H1 (cell line): Measurements from ENCODE around the gene PLXDC2. TPM values are rescaled to one million over a fixed set of nuclear protein-coding genes. Genes with fewer than 3 reads are reported as not detected.

Experiments used
- CTCF ChIA-PET: fragments of 300-600 bp; sonication (Branson Sonifier 250); formaldehyde crosslinking; loops from one replicate; lab custom pipeline; 2021; ENCODE audit not compliant: partially characterized antibody; lab: Charles Lee
- POLR2A ChIA-PET: fragments of 300-600 bp; sonication (Branson Sonifier 250); formaldehyde crosslinking; loops from one replicate; lab custom pipeline; 2021; ENCODE audit warnings: inconsistent platforms; ENCODE audit not compliant: partially characterized antibody; lab: Charles Lee
- DNase-seq, 2 experiments: peaks; one replicate each; pipeline versions ENCODE4 v3.0.0 to v3.0.0-alpha.2; 2010 to 2022; ENCODE audit warnings: low spot score in 2 of 2, low read depth in 1 of 2, mixed read lengths in 1 of 2
- FAIRE-seq: peaks from 2 replicates; lab custom pipeline; 2011; peaks lifted over from hg19 to GRCh38; lab: Jason Lieb, UNC
- H2AFZ ChIP-seq: 2 replicates; pipeline ENCODE4 v1.8.1; 2012; ENCODE audit warnings: low read length, inconsistent platforms
- H2AK5ac ChIP-seq: 2 replicates; pipeline ENCODE4 v1.6.1; 2013; ENCODE audit warnings: low read depth, low read length
- H2BK120ac ChIP-seq: replicated peaks from 2 replicates; pipeline ENCODE3; 2013; ENCODE audit warnings: low read depth, low read length, inconsistent platforms
- H2BK12ac ChIP-seq: 2 replicates; pipeline ENCODE4 v1.6.1; 2013; ENCODE audit warnings: low read depth, low read length
- H2BK15ac ChIP-seq: 2 replicates; pipeline ENCODE4 v1.6.1; 2013; ENCODE audit warnings: low read length
- H2BK20ac ChIP-seq: 2 replicates; pipeline ENCODE4 v1.6.1; 2013; ENCODE audit warnings: low read length
- H2BK5ac ChIP-seq: 2 replicates; pipeline ENCODE4 v1.6.1; 2013; ENCODE audit warnings: low read depth, low read length
- H3K14ac ChIP-seq: 2 replicates; pipeline ENCODE4 v1.6.1; 2013; ENCODE audit warnings: inconsistent platforms; ENCODE audit not compliant: insufficient read length
- H3K18ac ChIP-seq: 2 replicates; pipeline ENCODE4 v1.6.1; 2013; ENCODE audit warnings: low read length; ENCODE audit errors: extremely low read depth
- H3K23ac ChIP-seq: 2 replicates; pipeline ENCODE4 v1.6.1; 2013; ENCODE audit warnings: inconsistent platforms; ENCODE audit not compliant: insufficient read length
- H3K23me2 ChIP-seq: 2 replicates; pipeline ENCODE4 v1.6.1; 2013; ENCODE audit warnings: low read depth, low read length
- H3K27ac ChIP-seq: 2 replicates; pipeline ENCODE4 v1.6.1; 2011; ENCODE audit warnings: low read depth, low read length, inconsistent platforms
- H3K27me3 ChIP-seq, 4 experiments: replicated peaks in 1 of 4; 1 replicate in 1 of 4; 2 replicates in 3 of 4; pipeline versions ENCODE4 v1.6.1 to v1.8.1; 2011 to 2013; ENCODE audit warnings: low read length in 3 of 4, mild to moderate bottlenecking in 3 of 4, inconsistent platforms in 2 of 4, mixed read lengths in 2 of 4, moderate library complexity in 1 of 4; ENCODE audit not compliant: control insufficient read depth in 3 of 4, insufficient read depth in 3 of 4; ENCODE audit errors: extremely low read depth in 1 of 4
- H3K36me3 ChIP-seq, 4 experiments: 2 replicates each; pipeline versions ENCODE4 v1.6.1 to v1.8.1; 2011 to 2013; ENCODE audit warnings: mild to moderate bottlenecking in 4 of 4, low read length in 3 of 4, moderate library complexity in 2 of 4, control low read depth in 1 of 4, inconsistent platforms in 1 of 4; ENCODE audit not compliant: insufficient read depth in 4 of 4, control insufficient read depth in 2 of 4
- H3K4ac ChIP-seq: replicated peaks from 2 replicates; pipeline ENCODE3; 2013; ENCODE audit warnings: low read length, low read depth, mixed read lengths, inconsistent platforms; ENCODE audit not compliant: insufficient read length
- H3K4me1 ChIP-seq, 4 experiments: replicated peaks in 1 of 4; 1 replicate in 1 of 4; 2 replicates in 3 of 4; pipeline versions ENCODE4 v1.6.1 to v1.8.1; 2011 to 2013; ENCODE audit warnings: low read length in 3 of 4, inconsistent platforms in 2 of 4, mixed read lengths in 1 of 4; ENCODE audit not compliant: insufficient read depth in 4 of 4, control insufficient read depth in 3 of 4
- H3K4me2 ChIP-seq, 2 experiments: 2 replicates each; pipeline versions ENCODE4 v1.6.1 to v1.8.1; 2011 to 2013; ENCODE audit warnings: low read depth in 2 of 2, low read length in 2 of 2, control low read depth in 1 of 2, inconsistent platforms in 1 of 2, mild to moderate bottlenecking in 1 of 2; ENCODE audit not compliant: insufficient read depth in 1 of 2
- H3K4me3 ChIP-seq, 4 experiments: fragments of 200-600, 300-600 bp in 1 of 4; sonication (generic), shearing (Covaris generic), sonication (Bioruptor Twin) in 1 of 4; 2 replicates each; pipeline versions ENCODE4 v1.5.1 to v1.8.1; 2011 to 2016; ENCODE audit warnings: low read length in 4 of 4, low read depth in 3 of 4, control low read depth in 2 of 4, inconsistent platforms in 2 of 4, mild to moderate bottlenecking in 2 of 4, mixed read lengths in 1 of 4, moderate library complexity in 1 of 4; ENCODE audit not compliant: insufficient read depth in 2 of 4; ENCODE audit errors: extremely low read depth in 1 of 4
- H3K56ac ChIP-seq: replicated peaks from 2 replicates; pipeline ENCODE3; 2013; ENCODE audit warnings: low read depth, mild to moderate bottlenecking, mixed read lengths, low read length, inconsistent platforms; ENCODE audit not compliant: insufficient read length
- H3K79me1 ChIP-seq: 2 replicates; pipeline ENCODE4 v1.6.1; 2013; ENCODE audit warnings: low read depth, low read length, control low read depth
- H3K79me2 ChIP-seq, 2 experiments: 2 replicates each; pipeline versions ENCODE4 v1.6.1 to v1.8.1; 2012 to 2013; ENCODE audit warnings: low read length in 2 of 2, mild to moderate bottlenecking in 2 of 2, inconsistent platforms in 1 of 2; ENCODE audit not compliant: insufficient read depth in 2 of 2, control insufficient read depth in 1 of 2
- H3K9ac ChIP-seq, 4 experiments: replicated peaks in 1 of 4; 1 replicate in 1 of 4; 2 replicates in 3 of 4; pipeline versions ENCODE4 v1.6.1 to v1.8.1; 2011 to 2013; ENCODE audit warnings: low read depth in 3 of 4, low read length in 3 of 4, control low read depth in 2 of 4, mild to moderate bottlenecking in 2 of 4, moderate library complexity in 2 of 4, inconsistent platforms in 1 of 4; ENCODE audit errors: extremely low read depth in 1 of 4
- H3K9me3 ChIP-seq, 2 experiments: 2 replicates each; pipeline versions ENCODE4 v1.6.1 to v1.8.1; 2012 to 2013; ENCODE audit warnings: mild to moderate bottlenecking in 2 of 2, moderate library complexity in 2 of 2, control low read depth in 1 of 2, inconsistent platforms in 1 of 2, low read depth in 1 of 2, low read length in 1 of 2, mixed read lengths in 1 of 2; ENCODE audit not compliant: insufficient read depth in 2 of 2
- H4K20me1 ChIP-seq, 2 experiments: replicated peaks in 1 of 2; 2 replicates each; pipeline versions ENCODE3 to v1.8.1; 2011 to 2013; ENCODE audit warnings: inconsistent platforms in 2 of 2, low read length in 2 of 2, mild to moderate bottlenecking in 1 of 2; ENCODE audit not compliant: insufficient read depth in 2 of 2, control insufficient read depth in 1 of 2
- H4K5ac ChIP-seq: 2 replicates; pipeline ENCODE4 v1.6.1; 2013; ENCODE audit warnings: low read length, low read depth, mixed read lengths, inconsistent platforms; ENCODE audit not compliant: insufficient read length
- H4K8ac ChIP-seq: 2 replicates; pipeline ENCODE4 v1.8.0; 2013; ENCODE audit warnings: mild to moderate bottlenecking, moderate library complexity, low read length, inconsistent platforms; ENCODE audit not compliant: insufficient read depth; ENCODE audit errors: extremely low read depth
- H4K91ac ChIP-seq: replicated peaks from 2 replicates; pipeline ENCODE3; 2013; ENCODE audit warnings: low read length, mixed read lengths, inconsistent platforms; ENCODE audit not compliant: insufficient read length
- CBX8 ChIP-seq: fragments of 300-800, 300-1000 bp; sonication (generic); IDR thresholded peaks from 2 replicates; pipeline ENCODE4 v1.7.1; 2016; ENCODE audit warnings: low read depth, low read length, borderline replicate concordance
- POLR2A ChIP-seq, 2 experiments: IDR thresholded peaks; 1 replicate in 1 of 2; 2 replicates in 1 of 2; pipeline ENCODE4 v1.6.1; 2011; ENCODE audit warnings: low read depth in 2 of 2, low read length in 2 of 2, mild to moderate bottlenecking in 2 of 2; ENCODE audit errors: control extremely low read depth in 1 of 2
- ZNF274 ChIP-seq: IDR thresholded peaks from 2 replicates; pipeline ENCODE4 v1.7.0; 2012; ENCODE audit warnings: low read length, borderline replicate concordance; ENCODE audit errors: extremely low read depth
- WGBS, 2 experiments: shearing (Covaris generic) in 1 of 2; methylation state at CpG; one replicate each; pipeline versions ENCODE4 v1.1.6 to v1.1.7; 2013 to 2015; ENCODE audit warnings: low lambda C conversion rate in 2 of 2, mixed read lengths in 2 of 2, inconsistent platforms in 1 of 2, low coverage in 1 of 2, missing lambda C conversion rate in 1 of 2; ENCODE audit not compliant: insufficient replicate concordance in 2 of 2, insufficient coverage in 1 of 2, insufficient read length in 1 of 2; ENCODE audit errors: extremely low coverage in 1 of 2, missing lambda C conversion rate in 1 of 2; 5-methylcytosine and 5-hydroxymethylcytosine counted together
- polyA plus RNA-seq, 7 experiments: library from polyadenylated mRNA; depleted of rRNA in 3 of 7; stranded (reverse) in 5 of 7; unstranded in 2 of 7; fragments of >200 nt in 5 of 7; fragments of 200-250 nt in 2 of 7; gene quantifications; 1 replicate in 5 of 7; 2 replicates in 1 of 7; 4 replicates in 1 of 7; pipeline versions ENCODE4 v1.2.1 to v1.2.3, GENCODE V29; 2011 to 2013; ENCODE audit warnings: missing spikeins in 2 of 7, mixed read lengths in 2 of 7
- total RNA-seq: library from RNA; stranded (reverse); fragmentation: NEBNext Ultra II Directional; extraction: Animal tissue kit (Norgen Biotek cat#: 25700); gene quantifications from 2 replicates; pipeline ENCODE4 v1.2.1, GENCODE V29; 2021

PLXDC2 gene
- total and polyA plus RNA-seq, 2 of the 8 experiments (the other 6 are each of a cell fraction or from before 2014, with no cell fraction given) = 23.0 to 40.5 TPM

DNA sequence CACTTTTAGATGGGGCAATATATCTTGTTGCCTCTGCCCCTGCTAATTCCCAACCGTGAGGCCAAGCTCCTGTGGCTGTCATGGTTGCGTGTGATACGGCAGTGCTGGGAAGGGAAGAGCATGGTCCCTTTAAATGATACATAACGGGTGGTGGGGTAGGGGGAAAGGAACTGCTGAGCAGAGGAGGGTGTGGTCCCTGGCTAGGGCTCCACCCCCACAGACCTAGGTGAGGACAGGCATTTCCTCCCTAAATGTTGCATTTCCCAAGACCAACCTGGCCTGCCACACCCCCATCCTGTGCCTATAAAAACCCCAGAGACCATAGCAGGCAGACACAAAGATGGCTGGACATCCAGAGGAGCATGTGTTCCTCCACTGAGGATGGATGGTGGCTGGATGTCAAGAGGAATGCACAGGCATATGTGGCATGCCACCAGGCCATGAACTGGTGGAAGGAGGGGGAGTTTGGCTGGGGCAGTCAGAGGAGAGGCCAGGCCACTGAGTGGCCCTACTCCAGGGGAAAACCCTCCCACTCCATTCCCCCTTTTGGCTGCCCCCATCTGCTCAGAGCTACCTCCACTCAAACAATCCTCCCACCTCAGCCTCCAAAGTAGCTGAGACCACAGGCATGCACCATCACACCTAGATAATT, 104.0 kb downstream of the PLXDC2 start:
- TF ChIP-seq POLR2A (IDR thresholded peaks at IDR 0.05; ENCODE audit: control extremely low read depth in 1 of 2, low read depth in 2 of 2, low read length in 2 of 2) (no peak), ZNF274 (no peak), CBX8 (no peak)
- TF ChIP-seq, all 59 proteins: peak for 0
- Histone ChIP-seq H3K4me3 (no peak overlapping the region), H3K23ac (no peak overlapping the region), H2BK5ac (peak overlapping the region; percentile 46; the same call in 1 of the 2 replicates), H3K9ac (no peak overlapping the region), H4K20me1 (no peaks in the 10 kb centered on the region), H2BK120ac (no peak overlapping the region), H3K27ac (no peak overlapping the region), H3K4me1 (peaks cover 0 to 19% (median 10%) of the 10 kb centered on the region in 4 experiments), H3K79me1 (no peaks in the 10 kb centered on the region; the same call in none of the 2 replicates), H3K79me2 (peaks cover 0 to 70% of the 10 kb centered on the region in 2 experiments; a peak in 2 of 4 replicates), H4K5ac (no peak overlapping the region), H3K4ac (no peak overlapping the region), H3K36me3 (no peaks in the 10 kb centered on the region), H2BK15ac (no peak overlapping the region), H3K14ac (no peak overlapping the region), H3K27me3 (no peaks in the 10 kb centered on the region), H3K9me3 (no peaks in the 10 kb centered on the region), H4K91ac (no peak overlapping the region), H3K4me2 (no peak overlapping the region), H2BK12ac (no peak overlapping the region), H3K23me2 (no peaks in the 10 kb centered on the region; the same call in 1 of the 2 replicates), H4K8ac (peak overlapping the region; percentile 57; the same call in 1 of the 2 replicates), H2AK5ac (no peak overlapping the region), H2BK20ac (no peak overlapping the region), H2AFZ (no peak overlapping the region), H3K18ac (no peak overlapping the region), H3K56ac (no peak overlapping the region)
- POLR2A ChIA-PET = interaction anchor here (1.1 kb wide), 1 partner anchor 10 kb away, joined by 3 read pairs; no protein-coding TSS in a partner anchor
- FAIRE-seq = no peak
- WGBS, 2 experiments = 92% methylated on average over 4 of the region's 4 CpGs; no CpG with 5 or more reads in 1 of the 2 experiments
- DNase-seq = no peak
- CTCF ChIA-PET = no interaction called here
